ENCODE measurements around the gene ACE. TPM values are rescaled to one million over a fixed set of nuclear protein-coding genes. Genes with fewer than 3 reads are reported as not detected.

ACE gene
- total and polyA plus RNA-seq, 4 donors, result 1.1 to 6.9 (median 2.4) TPM

DNA sequence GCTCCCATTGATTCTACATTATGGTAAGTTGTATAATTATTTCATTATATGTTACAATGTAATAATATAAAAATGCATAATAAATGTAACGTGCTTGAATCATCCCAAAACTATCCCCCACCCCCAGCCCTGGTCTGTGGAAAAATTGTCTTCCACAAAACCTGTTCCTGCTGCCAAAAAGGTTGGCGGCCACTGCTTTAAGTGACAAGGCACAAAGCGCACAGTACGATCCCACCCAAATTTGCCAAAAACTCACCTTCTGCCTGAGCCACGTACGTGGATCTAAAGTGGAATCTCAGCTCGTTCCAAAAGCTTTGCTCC is 45.3 kb upstream of the ACE start (continued):
- TF ChIP-seq, protein P1, sequence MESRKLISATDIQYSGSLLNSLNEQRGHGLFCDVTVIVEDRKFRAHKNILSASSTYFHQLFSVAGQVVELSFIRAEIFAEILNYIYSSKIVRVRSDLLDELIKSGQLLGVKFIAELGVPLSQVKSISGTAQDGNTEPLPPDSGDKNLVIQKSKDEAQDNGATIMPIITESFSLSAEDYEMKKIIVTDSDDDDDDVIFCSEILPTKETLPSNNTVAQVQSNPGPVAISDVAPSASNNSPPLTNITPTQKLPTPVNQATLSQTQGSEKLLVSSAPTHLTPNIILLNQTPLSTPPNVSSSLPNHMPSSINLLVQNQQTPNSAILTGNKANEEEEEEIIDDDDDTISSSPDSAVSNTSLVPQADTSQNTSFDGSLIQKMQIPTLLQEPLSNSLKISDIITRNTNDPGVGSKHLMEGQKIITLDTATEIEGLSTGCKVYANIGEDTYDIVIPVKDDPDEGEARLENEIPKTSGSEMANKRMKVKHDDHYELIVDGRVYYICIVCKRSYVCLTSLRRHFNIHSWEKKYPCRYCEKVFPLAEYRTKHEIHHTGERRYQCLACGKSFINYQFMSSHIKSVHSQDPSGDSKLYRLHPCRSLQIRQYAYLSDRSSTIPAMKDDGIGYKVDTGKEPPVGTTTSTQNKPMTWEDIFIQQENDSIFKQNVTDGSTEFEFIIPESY (IDR thresholded peaks at IDR 0.05), result no peak
- no peak for TF ChIP-seq EGR1 (IDR thresholded peaks at IDR 0.05; ENCODE audit: low read depth in 2 of 2)

DNA sequence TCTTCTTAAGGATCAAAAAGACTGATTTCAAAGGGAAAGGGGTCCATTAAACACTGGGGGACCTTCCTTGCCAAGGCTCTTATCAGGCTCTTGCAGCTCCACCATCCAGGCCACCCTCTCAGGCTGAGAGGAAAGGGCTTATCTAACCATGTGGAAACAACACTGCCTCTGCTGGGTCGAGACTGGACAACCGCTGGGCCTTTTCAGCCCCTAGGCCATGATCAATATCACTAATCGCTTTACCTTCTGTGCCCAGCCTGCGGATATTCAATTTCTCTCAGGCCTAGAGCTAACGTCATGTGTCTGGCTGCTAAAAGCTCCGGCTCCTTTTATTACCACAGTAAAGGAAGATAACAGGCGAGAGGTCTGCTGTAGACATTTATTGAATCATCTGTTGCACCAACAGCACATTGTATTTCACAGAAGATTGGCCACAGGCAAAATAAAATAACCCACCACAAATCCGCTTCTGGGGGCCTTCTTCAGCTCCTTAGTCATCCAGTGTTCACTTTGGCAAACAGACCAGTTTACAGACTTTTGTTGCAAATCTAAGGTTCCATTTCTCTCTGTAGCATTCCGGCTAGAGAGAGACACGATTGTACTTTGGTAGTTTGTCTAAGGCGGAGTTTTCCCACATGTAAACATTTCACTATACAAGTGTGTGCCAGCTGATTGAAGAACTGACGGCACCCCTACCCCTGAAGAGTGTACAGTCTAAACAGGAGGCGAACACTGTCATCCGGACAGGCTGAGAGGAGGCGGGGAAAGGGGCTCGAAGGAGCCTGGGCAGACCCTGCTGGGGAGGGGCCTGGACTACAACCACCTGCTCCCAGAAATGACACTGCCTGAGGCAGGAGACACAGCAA is 44.7 kb upstream of the ACE start:
- peaks cover 4 to 23% (median 11%) of the 10 kb centered on the region in 4 donors for H3K4me1 ChIP-seq (ENCODE audit: control insufficient read depth in 4 of 4, insufficient read depth in 4 of 4, low read length in 3 of 4)
- no peaks in the 10 kb centered on the region for H3K36me3 ChIP-seq (ENCODE audit: control insufficient read depth in 4 of 4, insufficient read depth in 3 of 4, low read depth in 1 of 4, low read length in 3 of 4)
- no peaks in the 10 kb centered on the region for H3K9me3 ChIP-seq (ENCODE audit: control insufficient read depth in 4 of 4, low read length in 3 of 4)
- H3K9ac ChIP-seq (ENCODE audit: low read depth in 1 of 2, low read length in 2 of 2), result peak overlapping the region in 1 of 2 donors; percentile 11
- peak overlapping the region in 1 of 3 donors; percentile 5 for H3K4me3 ChIP-seq (ENCODE audit: low read depth in 1 of 3, low read length in 3 of 3)
- TF ChIP-seq FOXA2 (IDR thresholded peaks at IDR 0.05), result peak; percentile 41
- TF ChIP-seq, protein P2, sequence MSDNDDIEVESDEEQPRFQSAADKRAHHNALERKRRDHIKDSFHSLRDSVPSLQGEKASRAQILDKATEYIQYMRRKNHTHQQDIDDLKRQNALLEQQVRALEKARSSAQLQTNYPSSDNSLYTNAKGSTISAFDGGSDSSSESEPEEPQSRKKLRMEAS (IDR thresholded peaks at IDR 0.05), result peak; percentile 33
- TF ChIP-seq, protein P1 (IDR thresholded peaks at IDR 0.05), result no peak
- TF ChIP-seq, protein P3, sequence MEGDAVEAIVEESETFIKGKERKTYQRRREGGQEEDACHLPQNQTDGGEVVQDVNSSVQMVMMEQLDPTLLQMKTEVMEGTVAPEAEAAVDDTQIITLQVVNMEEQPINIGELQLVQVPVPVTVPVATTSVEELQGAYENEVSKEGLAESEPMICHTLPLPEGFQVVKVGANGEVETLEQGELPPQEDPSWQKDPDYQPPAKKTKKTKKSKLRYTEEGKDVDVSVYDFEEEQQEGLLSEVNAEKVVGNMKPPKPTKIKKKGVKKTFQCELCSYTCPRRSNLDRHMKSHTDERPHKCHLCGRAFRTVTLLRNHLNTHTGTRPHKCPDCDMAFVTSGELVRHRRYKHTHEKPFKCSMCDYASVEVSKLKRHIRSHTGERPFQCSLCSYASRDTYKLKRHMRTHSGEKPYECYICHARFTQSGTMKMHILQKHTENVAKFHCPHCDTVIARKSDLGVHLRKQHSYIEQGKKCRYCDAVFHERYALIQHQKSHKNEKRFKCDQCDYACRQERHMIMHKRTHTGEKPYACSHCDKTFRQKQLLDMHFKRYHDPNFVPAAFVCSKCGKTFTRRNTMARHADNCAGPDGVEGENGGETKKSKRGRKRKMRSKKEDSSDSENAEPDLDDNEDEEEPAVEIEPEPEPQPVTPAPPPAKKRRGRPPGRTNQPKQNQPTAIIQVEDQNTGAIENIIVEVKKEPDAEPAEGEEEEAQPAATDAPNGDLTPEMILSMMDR (IDR thresholded peaks at IDR 0.05; ENCODE audit: low read depth, low read length, missing input control), result no peak
- TF ChIP-seq EGR1 (IDR thresholded peaks at IDR 0.05; ENCODE audit: low read depth in 2 of 2), result no peak
- no peak for TF ChIP-seq TAF1 (conservative IDR thresholded peaks at IDR 0.05)
- peak; percentile 81 for TF ChIP-seq YY1 (IDR thresholded peaks at IDR 0.05)
- TF ChIP-seq RXRA (IDR thresholded peaks at IDR 0.05), result peak in 1 of 2 donors; percentile 53
- peak; percentile 59 to 82 for TF ChIP-seq HNF4A (conservative IDR thresholded peaks at IDR 0.05)
- TF ChIP-seq RAD21 (IDR thresholded peaks at IDR 0.05), result no peak
- TF ChIP-seq GABPA (IDR thresholded peaks at IDR 0.05 in 1 of 2, conservative IDR thresholded peaks at IDR 0.05 in 1 of 2), result no peak
- TF ChIP-seq HNF4G (IDR thresholded peaks at IDR 0.05), result no peak
- TF ChIP-seq, protein P4, sequence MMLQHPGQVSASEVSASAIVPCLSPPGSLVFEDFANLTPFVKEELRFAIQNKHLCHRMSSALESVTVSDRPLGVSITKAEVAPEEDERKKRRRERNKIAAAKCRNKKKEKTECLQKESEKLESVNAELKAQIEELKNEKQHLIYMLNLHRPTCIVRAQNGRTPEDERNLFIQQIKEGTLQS (IDR thresholded peaks at IDR 0.05), result no peak
- TF ChIP-seq, protein P5, sequence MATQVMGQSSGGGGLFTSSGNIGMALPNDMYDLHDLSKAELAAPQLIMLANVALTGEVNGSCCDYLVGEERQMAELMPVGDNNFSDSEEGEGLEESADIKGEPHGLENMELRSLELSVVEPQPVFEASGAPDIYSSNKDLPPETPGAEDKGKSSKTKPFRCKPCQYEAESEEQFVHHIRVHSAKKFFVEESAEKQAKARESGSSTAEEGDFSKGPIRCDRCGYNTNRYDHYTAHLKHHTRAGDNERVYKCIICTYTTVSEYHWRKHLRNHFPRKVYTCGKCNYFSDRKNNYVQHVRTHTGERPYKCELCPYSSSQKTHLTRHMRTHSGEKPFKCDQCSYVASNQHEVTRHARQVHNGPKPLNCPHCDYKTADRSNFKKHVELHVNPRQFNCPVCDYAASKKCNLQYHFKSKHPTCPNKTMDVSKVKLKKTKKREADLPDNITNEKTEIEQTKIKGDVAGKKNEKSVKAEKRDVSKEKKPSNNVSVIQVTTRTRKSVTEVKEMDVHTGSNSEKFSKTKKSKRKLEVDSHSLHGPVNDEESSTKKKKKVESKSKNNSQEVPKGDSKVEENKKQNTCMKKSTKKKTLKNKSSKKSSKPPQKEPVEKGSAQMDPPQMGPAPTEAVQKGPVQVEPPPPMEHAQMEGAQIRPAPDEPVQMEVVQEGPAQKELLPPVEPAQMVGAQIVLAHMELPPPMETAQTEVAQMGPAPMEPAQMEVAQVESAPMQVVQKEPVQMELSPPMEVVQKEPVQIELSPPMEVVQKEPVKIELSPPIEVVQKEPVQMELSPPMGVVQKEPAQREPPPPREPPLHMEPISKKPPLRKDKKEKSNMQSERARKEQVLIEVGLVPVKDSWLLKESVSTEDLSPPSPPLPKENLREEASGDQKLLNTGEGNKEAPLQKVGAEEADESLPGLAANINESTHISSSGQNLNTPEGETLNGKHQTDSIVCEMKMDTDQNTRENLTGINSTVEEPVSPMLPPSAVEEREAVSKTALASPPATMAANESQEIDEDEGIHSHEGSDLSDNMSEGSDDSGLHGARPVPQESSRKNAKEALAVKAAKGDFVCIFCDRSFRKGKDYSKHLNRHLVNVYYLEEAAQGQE (IDR thresholded peaks at IDR 0.05), result peak; percentile 25
- TF ChIP-seq NR2F2 (IDR thresholded peaks at IDR 0.05), result no peak
- peak; percentile 54 for TF ChIP-seq SP1 (IDR thresholded peaks at IDR 0.05)
- no peak for TF ChIP-seq FOXA1 (IDR thresholded peaks at IDR 0.05)
- peak in 1 of 2 donors; percentile 20 for TF ChIP-seq JUND (IDR thresholded peaks at IDR 0.05)
- no peaks in the 10 kb centered on the region for H3K27me3 ChIP-seq (ENCODE audit: control insufficient read depth in 4 of 4, insufficient read depth in 4 of 4, low read length in 3 of 4)
- WGBS, result 37% methylated on average over 16 of the region's 16 CpGs
- DNase-seq (ENCODE audit: low spot score), result no peak
- peak overlapping the region; percentile 59 to 79 for H3K27ac ChIP-seq (ENCODE audit: low read depth in 1 of 2, low read length in 2 of 2)
